Stomach smooth muscle (tissue), 2 donors: Measurements from ENCODE around the gene PTPN4.

ENCODE experiments used
- H3K27ac ChIP-seq: one replicate; pipeline ENCODE4 v1.7.0; 2013; ENCODE audit warnings: mild to moderate bottlenecking, low read length, inconsistent platforms
- H3K27me3 ChIP-seq, 2 donors: one replicate each; pipeline ENCODE4 v1.7.0; 2013; ENCODE audit warnings: low read length in 2 of 2; ENCODE audit not compliant: insufficient read depth in 2 of 2, control insufficient read depth in 1 of 2
- H3K36me3 ChIP-seq, 2 donors: one replicate each; pipeline ENCODE4 v1.7.0; 2013; ENCODE audit warnings: low read length in 2 of 2; ENCODE audit not compliant: control insufficient read depth in 2 of 2, insufficient read depth in 2 of 2
- H3K4me1 ChIP-seq: one replicate; pipeline ENCODE4 v1.7.0; 2013; ENCODE audit warnings: low read length; ENCODE audit not compliant: control insufficient read depth, insufficient read depth
- H3K4me3 ChIP-seq, 2 donors: one replicate each; pipeline ENCODE4 v1.7.0; 2013; ENCODE audit warnings: low read length in 2 of 2
- H3K9ac ChIP-seq, 2 donors: one replicate each; pipeline ENCODE4 v1.7.0; 2013; ENCODE audit warnings: low read length in 2 of 2, mild to moderate bottlenecking in 1 of 2
- H3K9me3 ChIP-seq, 2 donors: one replicate each; pipeline ENCODE4 v1.7.0; 2013; ENCODE audit warnings: low read length in 2 of 2; ENCODE audit not compliant: control insufficient read depth in 2 of 2
- donor health status: healthy.
- donor health status: Pancreatic carcinoma.

The PTPN4 gene

GRCh38 chr2:119940856-119941255, 181.1 kb downstream of the PTPN4 start:
- no peaks in the 10 kb centered on the region for H3K4me1 ChIP-seq
- no peak overlapping the region for H3K4me3 ChIP-seq
- H3K9ac ChIP-seq, result no peak overlapping the region
- H3K9me3 ChIP-seq, result no peaks in the 10 kb centered on the region
- no peaks in the 10 kb centered on the region for H3K27me3 ChIP-seq
- peaks cover 0 to 3% of the 10 kb centered on the region in 2 donors for H3K36me3 ChIP-seq
- no peak overlapping the region for H3K27ac ChIP-seq

- Histone ChIP-seq H3K4me1 (no peaks in the 10 kb centered on the region), H3K27ac (no peak overlapping the region), H3K36me3 (peaks cover 0 to 3% of the 10 kb centered on the region in 2 donors), H3K27me3 (no peaks in the 10 kb centered on the region), H3K4me3 (no peak overlapping the region), H3K9me3 (no peaks in the 10 kb centered on the region), H3K9ac (no peak overlapping the region)
Measured at GRCh38 chr2:119941388-119941787, 181.7 kb downstream of the PTPN4 start.

GRCh38 chr2:119941981-119942513, 182.3 kb downstream of the PTPN4 start:
- no peak overlapping the region for H3K9ac ChIP-seq
- H3K4me3 ChIP-seq, result no peak overlapping the region
- no peaks in the 10 kb centered on the region for H3K27me3 ChIP-seq
- H3K27ac ChIP-seq, result no peak overlapping the region
- H3K4me1 ChIP-seq, result no peaks in the 10 kb centered on the region
- H3K36me3 ChIP-seq, result peaks cover 0 to 3% of the 10 kb centered on the region in 2 donors
- no peaks in the 10 kb centered on the region for H3K9me3 ChIP-seq

GRCh38 chr2:119943058-119943457, 183.3 kb downstream of the PTPN4 start:
- H3K9me3 ChIP-seq, result no peaks in the 10 kb centered on the region
- H3K36me3 ChIP-seq, result peaks cover 2 to 5% of the 10 kb centered on the region in 2 donors
- no peaks in the 10 kb centered on the region for H3K4me1 ChIP-seq
- no peak overlapping the region for H3K27ac ChIP-seq
- no peak overlapping the region for H3K4me3 ChIP-seq
- no peaks in the 10 kb centered on the region for H3K27me3 ChIP-seq
- no peak overlapping the region for H3K9ac ChIP-seq

- Histone ChIP-seq H3K27me3 (no peaks in the 10 kb centered on the region), H3K9me3 (no peaks in the 10 kb centered on the region), H3K4me1 (no peaks in the 10 kb centered on the region), H3K4me3 (no peak overlapping the region), H3K27ac (no peak overlapping the region), H3K36me3 (peaks cover 4 to 9% of the 10 kb centered on the region in 2 donors), H3K9ac (no peak overlapping the region)
Measured at GRCh38 chr2:119947535-119947934, 187.8 kb downstream of the PTPN4 start.

GRCh38 chr2:119950966-119951365, 191.2 kb downstream of the PTPN4 start:
- Histone ChIP-seq H3K27me3 (no peaks in the 10 kb centered on the region), H3K9ac (no peak overlapping the region), H3K4me1 (no peaks in the 10 kb centered on the region), H3K36me3 (peaks cover 10 to 23% of the 10 kb centered on the region in 2 donors), H3K4me3 (no peak overlapping the region), H3K9me3 (no peaks in the 10 kb centered on the region), H3K27ac (no peak overlapping the region)

- Histone ChIP-seq H3K4me1 (no peaks in the 10 kb centered on the region), H3K4me3 (no peak overlapping the region), H3K27ac (no peak overlapping the region), H3K27me3 (no peaks in the 10 kb centered on the region), H3K9ac (no peak overlapping the region), H3K9me3 (no peaks in the 10 kb centered on the region), H3K36me3 (peaks cover 3 to 20% of the 10 kb centered on the region in 2 donors)
Measured at GRCh38 chr2:119958670-119959268, 199.0 kb downstream of the PTPN4 start.

- no peaks in the 10 kb centered on the region for H3K9me3 ChIP-seq
- H3K27ac ChIP-seq, result no peak overlapping the region
- H3K9ac ChIP-seq, result no peak overlapping the region
- H3K27me3 ChIP-seq, result no peaks in the 10 kb centered on the region
- H3K4me1 ChIP-seq, result no peaks in the 10 kb centered on the region
- no peak overlapping the region for H3K4me3 ChIP-seq
- H3K36me3 ChIP-seq, result peaks cover 0 to 28% of the 10 kb centered on the region in 2 donors
Measured at GRCh38 chr2:119960821-119961220, 201.1 kb downstream of the PTPN4 start.

- Histone ChIP-seq H3K4me1 (no peaks in the 10 kb centered on the region), H3K4me3 (no peak overlapping the region), H3K36me3 (peaks cover 2% of the 10 kb centered on the region in 2 donors), H3K27me3 (no peaks in the 10 kb centered on the region), H3K9ac (no peak overlapping the region), H3K9me3 (no peaks in the 10 kb centered on the region), H3K27ac (no peak overlapping the region)
Measured at GRCh38 chr2:119981896-119982295, 222.2 kb downstream of the PTPN4 start.

GRCh38 chr2:119982506-119982905, 222.8 kb downstream of the PTPN4 start:
- H3K4me3 ChIP-seq, result no peak overlapping the region
- H3K9ac ChIP-seq, result no peak overlapping the region
- H3K36me3 ChIP-seq, result peaks cover 0 to 2% of the 10 kb centered on the region in 2 donors
- no peaks in the 10 kb centered on the region for H3K4me1 ChIP-seq
- no peaks in the 10 kb centered on the region for H3K27me3 ChIP-seq
- H3K9me3 ChIP-seq, result no peaks in the 10 kb centered on the region
- no peak overlapping the region for H3K27ac ChIP-seq

- no peaks in the 10 kb centered on the region for H3K4me1 ChIP-seq
- no peaks in the 10 kb centered on the region for H3K36me3 ChIP-seq
- H3K27ac ChIP-seq, result no peak overlapping the region
- H3K27me3 ChIP-seq, result no peaks in the 10 kb centered on the region
- H3K4me3 ChIP-seq, result no peak overlapping the region
- H3K9ac ChIP-seq, result no peak overlapping the region
- no peaks in the 10 kb centered on the region for H3K9me3 ChIP-seq
Measured at GRCh38 chr2:119983108-119983507, 223.4 kb downstream of the PTPN4 start.
